Gastrocnemius medialis (tissue), 4 donors: ENCODE results near the gene AGAP2.

ENCODE experiments used
- POLR2A ChIP-seq, 2 donors: fragments of 450-650 bp; IDR thresholded peaks; one replicate each; pipeline ENCODE4 v1.6.1; 2017; ENCODE audit warnings: antibody characterized with exemption in 2 of 2, mild to moderate bottlenecking in 2 of 2, moderate library complexity in 2 of 2
- TF ChIP-seq, protein P1 (sequence below), 5 experiments: fragments of 450-650 bp in 3 of 5; fragments of 200-600 bp in 2 of 5; sonication (generic) in 2 of 5; IDR thresholded peaks in 4 of 5; conservative IDR thresholded peaks in 1 of 5; 1 replicate in 4 of 5; 2 replicates in 1 of 5; pipeline ENCODE4 v1.5.1; 2016 to 2019; ENCODE audit warnings: antibody characterized with exemption in 5 of 5, mild to moderate bottlenecking in 3 of 5, moderate library complexity in 3 of 5

DNA sequence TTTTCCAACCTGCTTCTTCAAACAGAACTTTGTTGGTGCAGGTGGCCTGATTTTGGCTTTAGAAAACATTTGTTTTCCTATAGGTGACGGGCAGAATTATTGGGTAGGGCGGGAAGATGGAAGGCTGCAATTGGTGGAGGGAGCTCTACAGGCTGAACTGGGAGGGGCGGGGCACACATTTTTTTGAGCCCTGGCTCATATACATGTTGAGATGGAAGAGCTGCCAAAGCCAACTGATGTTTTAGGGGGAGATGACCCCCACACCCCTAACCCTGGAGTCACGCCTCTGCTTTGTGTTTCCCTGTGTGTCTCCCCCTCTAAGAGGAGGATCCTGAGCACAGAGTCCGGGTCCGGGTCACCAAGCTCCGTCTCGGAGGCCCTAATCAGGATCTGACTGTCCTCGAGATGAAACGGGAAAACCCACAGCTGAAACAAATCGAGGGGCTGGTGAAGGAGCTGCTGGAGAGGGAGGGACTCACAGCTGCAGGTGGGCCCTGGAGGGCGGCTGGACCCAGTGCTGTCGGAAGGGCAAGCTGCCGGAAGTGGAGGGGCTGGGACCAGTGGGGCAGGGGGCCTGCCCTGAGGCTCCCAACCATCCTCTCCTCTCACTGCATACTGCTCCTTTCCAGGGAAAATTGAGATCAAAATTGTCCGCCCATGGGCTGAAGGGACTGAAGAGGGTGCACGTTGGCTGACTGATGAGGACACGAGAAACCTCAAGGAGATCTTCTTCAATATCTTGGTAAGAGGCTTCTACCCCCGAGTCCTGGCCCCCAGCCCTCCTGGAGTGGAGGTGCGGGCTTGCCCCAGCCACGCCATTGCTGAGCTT lies 18.6 kb downstream of the AGAP2 start:
- TF ChIP-seq, protein P1, sequence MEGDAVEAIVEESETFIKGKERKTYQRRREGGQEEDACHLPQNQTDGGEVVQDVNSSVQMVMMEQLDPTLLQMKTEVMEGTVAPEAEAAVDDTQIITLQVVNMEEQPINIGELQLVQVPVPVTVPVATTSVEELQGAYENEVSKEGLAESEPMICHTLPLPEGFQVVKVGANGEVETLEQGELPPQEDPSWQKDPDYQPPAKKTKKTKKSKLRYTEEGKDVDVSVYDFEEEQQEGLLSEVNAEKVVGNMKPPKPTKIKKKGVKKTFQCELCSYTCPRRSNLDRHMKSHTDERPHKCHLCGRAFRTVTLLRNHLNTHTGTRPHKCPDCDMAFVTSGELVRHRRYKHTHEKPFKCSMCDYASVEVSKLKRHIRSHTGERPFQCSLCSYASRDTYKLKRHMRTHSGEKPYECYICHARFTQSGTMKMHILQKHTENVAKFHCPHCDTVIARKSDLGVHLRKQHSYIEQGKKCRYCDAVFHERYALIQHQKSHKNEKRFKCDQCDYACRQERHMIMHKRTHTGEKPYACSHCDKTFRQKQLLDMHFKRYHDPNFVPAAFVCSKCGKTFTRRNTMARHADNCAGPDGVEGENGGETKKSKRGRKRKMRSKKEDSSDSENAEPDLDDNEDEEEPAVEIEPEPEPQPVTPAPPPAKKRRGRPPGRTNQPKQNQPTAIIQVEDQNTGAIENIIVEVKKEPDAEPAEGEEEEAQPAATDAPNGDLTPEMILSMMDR (IDR thresholded peaks at IDR 0.05 in 4 of 5, conservative IDR thresholded peaks at IDR 0.05 in 1 of 5) = no peak
- no peak for TF ChIP-seq POLR2A (IDR thresholded peaks at IDR 0.05)
